ENCODE measurements around the gene AK4. TPM values are rescaled to one million over a fixed set of nuclear protein-coding genes. Genes with fewer than 3 reads are reported as not detected.
A peak's percentile ranks its signal among the peaks of the same experiment; 100 is the strongest.
"Not testable (repeated sequence)": the region's sequence is repeated elsewhere in the genome, so short reads cannot be mapped to it uniquely, and the experiment has no call there.

AK4 gene
- 16.5 and 17.6 TPM in 2 replicates for total RNA-seq (2021)
- Bru-seq, nascent RNA = percentile 58 among the genes with signal in this experiment
- percentile 43 among the genes with signal in this experiment for BruChase-seq, experiment 1, labeled RNA remaining after a 2-hour chase
- percentile 64 among the genes with signal in this experiment for BruChase-seq, experiment 2, labeled RNA remaining after a 6-hour chase
- long read RNA-seq, full-length matches to known transcripts = 15 of 26 reads
- long read RNA-seq, partial matches to known transcripts = 1 of 26 reads
- long read RNA-seq, other reads (novel, unspliced or antisense) = 10 of 26 reads

GRCh38 chr1:65148178-65148547 is at the start of gene AK4:
Gene AK4, plus strand, starts transcription at chr1:65148203. Its CDS starts 205 bp downstream, at chr1:65148408.
- CTCF ChIA-PET = interaction anchor here (1.0 kb wide), 1 partner anchor 61 kb away, joined by 3 read pairs; no protein-coding TSS in a partner anchor
- H3K27me3 ChIP-seq (ENCODE audit: insufficient read depth, low read depth); H3K4me1 ChIP-seq (replicated peaks; ENCODE audit: insufficient read depth); H3K27ac ChIP-seq; H3K9me3 ChIP-seq (ENCODE audit: insufficient read depth, low read depth); BruUV-seq (replicated peaks); H3K36me3 ChIP-seq (ENCODE audit: low read depth); H4K20me1 ChIP-seq (ENCODE audit: insufficient read depth); H3K9me2 ChIP-seq (ENCODE audit: insufficient read depth); DNase-seq: not testable (repeated sequence)
- Histone ChIP-seq H2AFZ (peak within 1 kb of the TSS; percentile 100), H3K4me3 (peak within 1 kb of the TSS; percentile 97), H3F3A (ENCODE audit: insufficient read depth, low read depth) (peaks cover 11% of the 10 kb centered on the region), H3K4me2 (peak within 1 kb of the TSS; percentile 98), H3K79me2 (ENCODE audit: low read depth) (peaks cover 11% of the 10 kb centered on the region; the same call in 1 of the 2 replicates)
- intact Hi-C loops (cut with micrococcal nuclease; ENCODE audit: unreplicated experiment) = loop anchor here (5.0 kb wide), 2 partner anchors 59 to 81 kb away; no protein-coding TSS in a partner anchor
- POLR2A ChIA-PET (ENCODE audit: unreplicated experiment) = interaction anchor here (0.6 kb wide), 1 partner anchor 8 kb away, joined by 3 read pairs; no protein-coding TSS in a partner anchor

GRCh38 chr1:65103807-65104206 is 44.2 kb upstream of the AK4 start:
- Histone ChIP-seq H4K20me1 (ENCODE audit: insufficient read depth) (no peaks in the 10 kb centered on the region), H3K36me3 (ENCODE audit: low read depth) (no peaks in the 10 kb centered on the region), H3K9me3 (ENCODE audit: insufficient read depth, low read depth) (no peaks in the 10 kb centered on the region), H2AFZ (no peak overlapping the region), H3K4me1 (replicated peaks; ENCODE audit: insufficient read depth) (no peaks in the 10 kb centered on the region; the same call in 1 of the 2 replicates), H3K4me2 (no peak overlapping the region), H3K9me2 (ENCODE audit: insufficient read depth) (no peaks in the 10 kb centered on the region), H3F3A (ENCODE audit: insufficient read depth, low read depth) (no peaks in the 10 kb centered on the region), H3K79me2 (ENCODE audit: low read depth) (no peaks in the 10 kb centered on the region), H3K27me3 (ENCODE audit: insufficient read depth, low read depth) (no peaks in the 10 kb centered on the region), H3K4me3 (no peak overlapping the region), H3K27ac (no peak overlapping the region)
- ChIA-PET CTCF (interaction anchor here (0.7 kb wide), 1 partner anchor 86 kb away, joined by 6 read pairs; no protein-coding TSS in a partner anchor), POLR2A (ENCODE audit: unreplicated experiment) (no interaction called here)
- no TSS peak for BruUV-seq (replicated peaks)
- intact Hi-C loops (cut with micrococcal nuclease; ENCODE audit: unreplicated experiment) = no loop called here
- no peak for DNase-seq
- TF ChIP-seq EZH2 (IDR thresholded peaks at IDR 0.05; ENCODE audit: low read depth) (no peak), CTCF (conservative IDR thresholded peaks at IDR 0.05) (no peak)

- H3K36me3 ChIP-seq (ENCODE audit: low read depth) = no peaks in the 10 kb centered on the region
- H3K4me3 ChIP-seq = no peak overlapping the region
- no peak for TF ChIP-seq CTCF (conservative IDR thresholded peaks at IDR 0.05)
- TF ChIP-seq EZH2 (IDR thresholded peaks at IDR 0.05; ENCODE audit: low read depth) = no peak
- BruUV-seq (replicated peaks) = no TSS peak
- H3K9me3 ChIP-seq (ENCODE audit: insufficient read depth, low read depth) = no peaks in the 10 kb centered on the region
- no peaks in the 10 kb centered on the region for H3K79me2 ChIP-seq (ENCODE audit: low read depth)
- no peak for DNase-seq
- no peak overlapping the region for H2AFZ ChIP-seq
- CTCF ChIA-PET = no interaction called here
- POLR2A ChIA-PET (ENCODE audit: unreplicated experiment) = no interaction called here
- H3K27me3 ChIP-seq (ENCODE audit: insufficient read depth, low read depth) = no peaks in the 10 kb centered on the region
- H3K27ac ChIP-seq = no peak overlapping the region
- intact Hi-C loops (cut with micrococcal nuclease; ENCODE audit: unreplicated experiment) = no loop called here
- no peaks in the 10 kb centered on the region; the same call in 1 of the 2 replicates for H3K4me1 ChIP-seq (replicated peaks; ENCODE audit: insufficient read depth)
- H4K20me1 ChIP-seq (ENCODE audit: insufficient read depth) = no peaks in the 10 kb centered on the region
- no peak overlapping the region for H3K4me2 ChIP-seq
- no peaks in the 10 kb centered on the region for H3F3A ChIP-seq (ENCODE audit: insufficient read depth, low read depth)
- H3K9me2 ChIP-seq (ENCODE audit: insufficient read depth) = no peaks in the 10 kb centered on the region
These were observed 43.0 kb upstream of the AK4 start for GRCh38 chr1:65104854-65105534.

All from PC-9 (cell line).